CD4-positive, CD25-positive, alpha-beta regulatory T cell (primary cell): ENCODE data around the gene PRKD1. TPM values are rescaled to one million over a fixed set of nuclear protein-coding genes. Genes with fewer than 3 reads are reported as not detected.

ENCODE experiments used
- ATAC-seq, 2 donors: fragments of 150-1000 bp; cut with Tn5 transposase; one replicate each; pipeline ENCODE4 v1.10.0; 2021; ENCODE audit warnings: low read depth in 2 of 2, moderate number of reproducible peaks in 2 of 2, moderate library complexity in 1 of 2
- DNase-seq, 3 donors: peaks; one replicate each; pipeline versions ENCODE4 v3.0.0 to v3.0.0-alpha.2; 2012 to 2022; ENCODE audit warnings: mixed read lengths in 1 of 3
- H3K27ac ChIP-seq: one replicate; pipeline ENCODE4 v1.7.0; 2013; ENCODE audit warnings: mild to moderate bottlenecking, low read length; ENCODE audit not compliant: insufficient read depth, poor library complexity, severe bottlenecking
- H3K27me3 ChIP-seq: one replicate; pipeline ENCODE4 v1.7.0; 2013; ENCODE audit warnings: low read length; ENCODE audit not compliant: control insufficient read depth, insufficient read depth
- H3K36me3 ChIP-seq: one replicate; pipeline ENCODE4 v1.7.0; 2013; ENCODE audit warnings: mild to moderate bottlenecking, low read length, moderate library complexity; ENCODE audit not compliant: control insufficient read depth, insufficient read depth
- H3K4me1 ChIP-seq: 2 replicates; pipeline ENCODE4 v1.7.0; 2013; ENCODE audit warnings: mild to moderate bottlenecking, low read length; ENCODE audit not compliant: insufficient read depth, control insufficient read depth, poor library complexity, severe bottlenecking
- H3K4me3 ChIP-seq: one replicate; pipeline ENCODE4 v1.7.0; 2013; ENCODE audit warnings: low read depth, mild to moderate bottlenecking, low read length, moderate library complexity
- H3K9me3 ChIP-seq, 2 experiments: 1 replicate in 1 of 2; 2 replicates in 1 of 2; pipeline ENCODE4 v1.7.0; 2013; ENCODE audit warnings: low read length in 2 of 2, mild to moderate bottlenecking in 1 of 2, moderate library complexity in 1 of 2; ENCODE audit not compliant: control insufficient read depth in 2 of 2
- H3K27ac Mint-ChIP-seq, 3 donors: one replicate each; pipeline ENCODE4 v1.8.0; 2020 to 2022; ENCODE audit warnings: mild to moderate bottlenecking in 3 of 3, mixed read lengths in 3 of 3, moderate library complexity in 2 of 3
- H3K27me3 Mint-ChIP-seq: one replicate; pipeline ENCODE4 v1.8.0; 2022; ENCODE audit warnings: mild to moderate bottlenecking, mixed read lengths
- H3K36me3 Mint-ChIP-seq: one replicate; pipeline ENCODE4 v1.8.0; 2020; ENCODE audit warnings: mixed read lengths
- H3K4me1 Mint-ChIP-seq, 4 donors: one replicate each; pipeline ENCODE4 v1.8.0; 2020 to 2022; ENCODE audit warnings: mixed read lengths in 4 of 4, mild to moderate bottlenecking in 1 of 4
- H3K4me3 Mint-ChIP-seq, 4 donors: one replicate each; pipeline ENCODE4 v1.8.0; 2020 to 2022; ENCODE audit warnings: mild to moderate bottlenecking in 4 of 4, mixed read lengths in 4 of 4, moderate library complexity in 3 of 4
- H3K9me3 Mint-ChIP-seq, 7 donors: one replicate each; pipeline ENCODE4 v1.8.0; 2020 to 2022; ENCODE audit warnings: mixed read lengths in 7 of 7, mild to moderate bottlenecking in 3 of 7, moderate library complexity in 2 of 7
- polyA plus RNA-seq, 4 donors: library from polyadenylated mRNA; unstranded; fragments of 300-500 nt; fragmentation: Illumina TruSeq; gene quantifications; one replicate each; pipeline ENCODE4 v1.2.3, GENCODE V29; 2021
- total RNA-seq: library from RNA; stranded (reverse); gene quantifications from one replicate; pipeline ENCODE4 v1.2.3, GENCODE V29; 2022

PRKD1 gene
- total and polyA plus RNA-seq, 5 donors from 2014 or later, result not detected

GRCh38 chr14:29757711-29758233 is 169.9 kb downstream of the PRKD1 start:
- no peaks in the 10 kb centered on the region for H3K36me3 ChIP-seq
- ATAC-seq (no peak), DNase-seq (no peak)
- no peaks in the 10 kb centered on the region for H3K4me1 Mint-ChIP-seq
- H3K27me3 ChIP-seq, result no peaks in the 10 kb centered on the region
- H3K9me3 ChIP-seq, result peaks cover 0 to 2% of the 10 kb centered on the region in 2 experiments
- H3K4me3 ChIP-seq, result no peak overlapping the region
- no peaks in the 10 kb centered on the region for H3K36me3 Mint-ChIP-seq
- no peak overlapping the region for H3K27ac Mint-ChIP-seq
- no peaks in the 10 kb centered on the region for H3K4me1 ChIP-seq
- H3K9me3 Mint-ChIP-seq, result peaks cover 1 to 14% (median 8%) of the 10 kb centered on the region in 7 donors
- H3K27me3 Mint-ChIP-seq, result no peaks in the 10 kb centered on the region
- no peak overlapping the region for H3K27ac ChIP-seq
- H3K4me3 Mint-ChIP-seq, result no peak overlapping the region

GRCh38 chr14:29757188-29757680 is 170.4 kb downstream of the PRKD1 start:
- Mint-ChIP-seq H3K27ac (no peak overlapping the region), H3K4me1 (no peaks in the 10 kb centered on the region), H3K4me3 (no peak overlapping the region), H3K36me3 (no peaks in the 10 kb centered on the region), H3K9me3 (peaks cover 1 to 14% (median 8%) of the 10 kb centered on the region in 7 donors), H3K27me3 (no peaks in the 10 kb centered on the region)
- ATAC-seq (no peak), DNase-seq (no peak)
- no peak overlapping the region for H3K4me3 ChIP-seq
- H3K4me1 ChIP-seq, result no peaks in the 10 kb centered on the region
- H3K36me3 ChIP-seq, result no peaks in the 10 kb centered on the region
- H3K9me3 ChIP-seq, result peaks cover 0 to 2% of the 10 kb centered on the region in 2 experiments
- H3K27me3 ChIP-seq, result no peaks in the 10 kb centered on the region
- no peak overlapping the region for H3K27ac ChIP-seq

- ATAC-seq, result no peak
Measured at GRCh38 chr14:29756019-29756385, 171.6 kb downstream of the PRKD1 start.

GRCh38 chr14:29755311-29756018 is 172.2 kb downstream of the PRKD1 start:
- Mint-ChIP-seq H3K4me1 (no peaks in the 10 kb centered on the region), H3K27me3 (no peaks in the 10 kb centered on the region), H3K27ac (no peak overlapping the region), H3K9me3 (peaks cover 0 to 17% (median 12%) of the 10 kb centered on the region in 7 donors), H3K36me3 (no peaks in the 10 kb centered on the region), H3K4me3 (no peak overlapping the region)
- Histone ChIP-seq H3K36me3 (no peaks in the 10 kb centered on the region), H3K9me3 (no peaks in the 10 kb centered on the region), H3K27ac (no peak overlapping the region), H3K27me3 (no peaks in the 10 kb centered on the region), H3K4me1 (no peaks in the 10 kb centered on the region), H3K4me3 (no peak overlapping the region)
- ATAC-seq (no peak), DNase-seq (no peak)

More at GRCh38 chr14:29756019-29756385, 171.6 kb downstream of the PRKD1 start:
- no peak overlapping the region for H3K4me3 Mint-ChIP-seq
- Histone ChIP-seq H3K27me3 (no peaks in the 10 kb centered on the region), H3K4me3 (no peak overlapping the region), H3K9me3 (no peaks in the 10 kb centered on the region), H3K36me3 (no peaks in the 10 kb centered on the region), H3K27ac (no peak overlapping the region), H3K4me1 (no peaks in the 10 kb centered on the region)
- no peaks in the 10 kb centered on the region for H3K36me3 Mint-ChIP-seq
- H3K4me1 Mint-ChIP-seq, result no peaks in the 10 kb centered on the region
- H3K27me3 Mint-ChIP-seq, result no peaks in the 10 kb centered on the region
- no peak overlapping the region for H3K27ac Mint-ChIP-seq
- no peak for DNase-seq
- peaks cover 1 to 15% (median 12%) of the 10 kb centered on the region in 7 donors for H3K9me3 Mint-ChIP-seq

- Mint-ChIP-seq H3K36me3 (no peaks in the 10 kb centered on the region), H3K4me3 (no peak overlapping the region), H3K27me3 (no peaks in the 10 kb centered on the region), H3K9me3 (peaks cover 0 to 18% (median 12%) of the 10 kb centered on the region in 7 donors), H3K27ac (no peak overlapping the region), H3K4me1 (no peaks in the 10 kb centered on the region)
- Histone ChIP-seq H3K4me3 (no peak overlapping the region), H3K36me3 (no peaks in the 10 kb centered on the region), H3K4me1 (no peaks in the 10 kb centered on the region), H3K27me3 (no peaks in the 10 kb centered on the region), H3K9me3 (no peaks in the 10 kb centered on the region), H3K27ac (no peak overlapping the region)
- no peak for DNase-seq
- ATAC-seq, result no peak
Measured at GRCh38 chr14:29754134-29754533, 173.5 kb downstream of the PRKD1 start.

- Histone ChIP-seq H3K4me1 (no peaks in the 10 kb centered on the region), H3K27me3 (no peaks in the 10 kb centered on the region), H3K9me3 (no peaks in the 10 kb centered on the region), H3K4me3 (no peak overlapping the region), H3K36me3 (no peaks in the 10 kb centered on the region), H3K27ac (no peak overlapping the region)
- Mint-ChIP-seq H3K27ac (no peak overlapping the region), H3K27me3 (no peaks in the 10 kb centered on the region), H3K9me3 (peaks cover 0 to 13% (median 9%) of the 10 kb centered on the region in 7 donors), H3K4me3 (no peak overlapping the region), H3K4me1 (no peaks in the 10 kb centered on the region), H3K36me3 (no peaks in the 10 kb centered on the region)
- ATAC-seq (no peak), DNase-seq (no peak)
Measured at GRCh38 chr14:29752221-29752923, 175.3 kb downstream of the PRKD1 start.

GRCh38 chr14:29749829-29750228 is 177.8 kb downstream of the PRKD1 start:
- Histone ChIP-seq H3K4me1 (no peaks in the 10 kb centered on the region), H3K36me3 (no peaks in the 10 kb centered on the region), H3K27me3 (no peaks in the 10 kb centered on the region), H3K4me3 (no peak overlapping the region), H3K9me3 (no peaks in the 10 kb centered on the region), H3K27ac (no peak overlapping the region)
- ATAC-seq, result no peak
- no peaks in the 10 kb centered on the region for H3K36me3 Mint-ChIP-seq
- no peak overlapping the region for H3K4me3 Mint-ChIP-seq
- no peak overlapping the region for H3K27ac Mint-ChIP-seq
- peaks cover 3 to 12% (median 5%) of the 10 kb centered on the region in 7 donors for H3K9me3 Mint-ChIP-seq
- H3K27me3 Mint-ChIP-seq, result no peaks in the 10 kb centered on the region
- no peaks in the 10 kb centered on the region for H3K4me1 Mint-ChIP-seq
- no peak for DNase-seq
